ENCODE measurements around the gene ORMDL2. TPM values are rescaled to one million over a fixed set of nuclear protein-coding genes. Genes with fewer than 3 reads are reported as not detected.
A peak's percentile ranks its signal among the peaks of the same experiment; 100 is the strongest.
"Not testable (repeated sequence)": the region's sequence is repeated elsewhere in the genome, so short reads cannot be mapped to it uniquely, and the experiment has no call there.

ORMDL2 gene
- total RNA-seq, 2 experiments from 2014 or later: 56.3 to 60.2 TPM

DNA sequence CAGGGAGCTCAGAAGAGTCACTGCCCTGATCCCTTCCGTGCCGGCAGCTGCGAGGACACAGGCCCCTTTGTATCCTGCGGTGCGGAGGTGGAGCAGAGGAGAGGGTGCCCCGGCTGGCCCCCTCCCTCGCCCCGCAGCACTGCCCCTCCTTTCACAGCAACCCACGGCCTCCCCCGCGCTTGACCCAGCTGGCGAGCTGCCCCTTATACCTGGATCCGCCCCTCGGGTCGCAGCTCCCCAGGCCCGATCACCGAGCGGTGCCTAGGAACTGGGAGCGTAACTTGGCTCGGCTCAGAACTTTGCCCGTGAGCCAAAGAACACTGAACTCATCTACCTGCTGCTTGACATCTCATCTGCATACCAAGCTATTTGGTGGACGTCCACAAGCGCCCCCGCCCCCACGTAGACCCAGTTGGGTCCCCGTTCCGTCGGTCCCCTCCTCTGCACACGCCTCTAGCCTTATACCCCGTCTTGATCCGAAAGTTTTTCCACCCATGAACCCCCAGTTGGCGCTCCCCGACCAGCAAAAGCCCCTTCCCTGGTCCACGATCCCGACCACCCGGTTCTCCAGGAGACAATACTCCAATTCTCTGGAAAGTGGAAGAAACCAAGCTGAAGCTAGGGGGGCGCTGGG lies 12.2 kb downstream of the ORMDL2 start:
- peak overlapping the region; percentile 99 for H3K4me3 Mint-ChIP-seq
- H3K27me3 Mint-ChIP-seq: no peaks in the 10 kb centered on the region
- H3K36me3 Mint-ChIP-seq (ENCODE audit: low read depth): peaks cover 23% of the 10 kb centered on the region
- CTCF ChIA-PET: interaction anchor here (0.6 to 2.8 kb wide), 16 partner anchors 10 to 274 kb away, joined by 3 to 36 read pairs (median 4); partner anchors contain the start of genes ORMDL2, PA2G4, PYM1 and SARNP
- no peaks in the 10 kb centered on the region for H3K9me3 Mint-ChIP-seq
- H3K4me1 Mint-ChIP-seq: peaks cover 54% of the 10 kb centered on the region
- POLR2A ChIA-PET: interaction anchor here (0.6 to 6.1 kb wide), 21 partner anchors 9 to 469 kb away, joined by 3 to 105 read pairs (median 4); partner anchors contain the start of genes CS, ORMDL2, PA2G4 and PYM1
- peak overlapping the region; percentile 94 for H3K27ac Mint-ChIP-seq
- DNase-seq: peak; percentile 50

DNA sequence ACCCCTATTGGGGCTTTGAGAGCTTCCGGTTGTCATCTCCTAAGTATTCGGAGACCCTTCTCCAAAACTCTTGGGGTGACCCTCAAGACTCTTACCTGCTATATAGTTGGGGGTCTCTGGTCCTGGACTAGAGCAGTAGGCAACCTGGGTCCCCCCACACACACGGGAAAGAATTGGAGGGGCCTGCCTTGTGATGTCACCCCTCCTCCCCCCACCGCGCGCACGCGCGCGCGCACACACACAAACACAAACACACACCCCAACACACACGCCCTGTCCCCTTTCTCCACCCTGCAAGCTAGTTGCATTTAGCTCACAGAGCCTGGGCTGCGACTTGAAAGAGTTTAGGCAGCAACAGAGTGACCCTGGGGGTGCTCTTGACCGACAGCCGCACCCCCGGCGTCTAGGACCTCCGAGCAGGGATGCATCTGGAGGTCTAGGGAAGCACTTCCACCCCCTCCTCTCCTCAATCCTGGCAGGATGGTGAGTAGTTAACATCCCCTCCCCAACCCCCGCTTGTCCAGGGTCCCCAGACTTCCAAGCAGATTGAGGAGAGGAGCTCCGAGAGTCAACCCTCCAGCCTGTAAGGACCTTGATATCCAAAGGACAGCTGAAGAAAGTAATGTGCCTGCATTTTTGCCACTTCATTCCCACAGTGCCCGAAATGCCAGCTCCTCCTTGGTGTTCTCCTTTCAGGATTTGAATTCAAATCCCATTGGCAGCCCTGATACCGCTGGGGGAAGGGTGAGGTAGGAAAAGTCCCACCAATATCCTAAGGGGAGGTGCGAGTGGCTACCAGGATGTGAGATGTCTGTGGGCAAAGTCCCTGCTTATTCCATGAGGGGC lies 13.0 kb downstream of the ORMDL2 start:
- no peaks in the 10 kb centered on the region for H3K9me3 Mint-ChIP-seq
- H3K4me1 Mint-ChIP-seq: peaks cover 49% of the 10 kb centered on the region
- peaks cover 21% of the 10 kb centered on the region for H3K36me3 Mint-ChIP-seq (ENCODE audit: low read depth)
- peak; percentile 58 for DNase-seq
- H3K27me3 Mint-ChIP-seq: no peaks in the 10 kb centered on the region
- peak overlapping the region; percentile 94 for H3K27ac Mint-ChIP-seq
- peak overlapping the region; percentile 99 for H3K4me3 Mint-ChIP-seq
- ChIA-PET POLR2A (interaction anchor here (1.1 to 6.1 kb wide), 13 partner anchors 9 to 469 kb away, joined by 3 to 105 read pairs (median 8); partner anchors contain the start of genes CS, ORMDL2, PA2G4 and PYM1), CTCF (interaction anchor here (1.0 to 2.8 kb wide), 7 partner anchors 13 to 273 kb away, joined by 3 to 36 read pairs (median 7); partner anchors contain the start of genes ORMDL2, PA2G4, PYM1 and SARNP)

DNA sequence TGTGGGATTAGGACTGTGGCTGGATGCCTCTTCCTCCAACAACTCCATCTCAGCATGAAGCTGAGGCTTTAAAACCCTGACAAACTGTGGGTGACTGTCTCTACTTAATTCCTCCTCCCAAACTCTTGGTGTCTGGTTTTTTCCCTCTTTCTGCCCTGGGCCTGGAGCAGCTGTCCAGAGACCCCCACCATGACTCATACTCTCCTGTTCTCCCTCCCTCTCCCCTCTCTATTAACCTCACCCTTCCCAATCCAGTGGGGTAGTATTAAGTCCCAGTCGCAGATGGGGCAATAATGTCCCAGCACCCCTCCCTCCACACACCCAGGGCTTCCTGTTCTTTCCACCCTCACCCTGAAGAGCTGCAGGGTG lies 13.6 kb downstream of the ORMDL2 start:
- H3K36me3 Mint-ChIP-seq (ENCODE audit: low read depth): peaks cover 16% of the 10 kb centered on the region
- H3K4me1 Mint-ChIP-seq: peaks cover 44% of the 10 kb centered on the region
- H3K4me3 Mint-ChIP-seq: peak overlapping the region; percentile 99
- DNase-seq: no peak
- H3K9me3 Mint-ChIP-seq: no peaks in the 10 kb centered on the region
- ChIA-PET CTCF (interaction anchor here (1.5 kb wide), 1 partner anchor 91 kb away, joined by 3 read pairs; no protein-coding TSS in a partner anchor), POLR2A (interaction anchor here (2.2 to 6.1 kb wide), 5 partner anchors 13 to 109 kb away, joined by 12 to 105 read pairs (median 13); partner anchors contain the start of genes ORMDL2, PYM1 and SARNP)
- no peak overlapping the region for H3K27ac Mint-ChIP-seq
- no peaks in the 10 kb centered on the region for H3K27me3 Mint-ChIP-seq

DNA sequence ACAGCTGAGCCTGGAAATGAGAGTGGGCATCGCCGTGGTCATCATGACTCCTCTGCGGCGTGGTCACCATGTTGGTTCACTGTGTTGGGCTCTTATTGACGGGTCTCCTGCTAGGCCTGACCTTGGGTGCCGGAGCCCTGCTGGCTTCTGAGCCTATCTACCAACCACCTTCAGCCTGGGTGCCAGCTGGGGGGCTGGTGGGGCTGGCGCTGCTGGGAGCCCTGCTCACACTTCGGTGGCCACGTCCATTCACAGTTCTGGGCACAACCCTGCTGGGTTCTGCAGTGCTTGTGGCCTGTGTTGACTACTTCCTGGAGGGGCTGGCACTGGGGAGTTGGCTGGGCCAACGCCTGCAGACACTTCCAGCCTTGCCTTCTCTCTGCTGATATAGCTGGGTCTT lies 15.2 kb downstream of the ORMDL2 start:
- Mint-ChIP-seq H3K36me3 (ENCODE audit: low read depth) (peaks cover 5% of the 10 kb centered on the region), H3K4me1 (peaks cover 29% of the 10 kb centered on the region), H3K4me3 (no peak overlapping the region), H3K9me3 (no peaks in the 10 kb centered on the region), H3K27me3 (no peaks in the 10 kb centered on the region), H3K27ac (no peak overlapping the region)
- no peak for DNase-seq
- ChIA-PET POLR2A (interaction anchor here (6.1 kb wide), 1 partner anchor 14 kb away, joined by 105 read pairs; the partner anchor contains the start of genes ORMDL2 and SARNP), CTCF (no interaction called here)

DNA sequence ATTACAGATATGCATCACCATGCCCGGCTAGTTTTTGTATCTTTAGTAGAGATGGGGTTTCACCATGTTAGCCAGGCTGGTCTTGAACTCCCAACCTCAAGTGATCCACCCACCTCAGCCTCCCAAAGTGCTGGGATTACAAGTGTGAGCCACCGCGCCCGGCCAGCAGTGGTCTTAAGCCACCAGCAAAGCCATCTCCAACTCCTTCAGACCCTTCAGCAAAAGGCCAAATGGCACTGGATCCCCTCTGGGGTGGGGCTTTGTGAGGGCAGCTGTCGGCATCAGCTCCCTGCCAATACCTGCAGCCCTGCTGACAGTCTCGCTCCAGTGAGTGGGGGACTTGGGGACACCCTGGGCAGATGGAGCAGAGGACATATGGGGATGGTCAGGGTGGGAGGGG lies 16.6 kb downstream of the ORMDL2 start:
- CTCF ChIA-PET: interaction anchor here (2.2 kb wide), 1 partner anchor 17 kb away, joined by 5 read pairs; the partner anchor contains the start of genes ORMDL2 and SARNP
- POLR2A ChIA-PET: interaction anchor here (1.0 to 6.1 kb wide), 2 partner anchors 13 to 16 kb away, joined by 3 to 105 read pairs; partner anchors contain the start of genes ORMDL2 and SARNP
- H3K27me3 Mint-ChIP-seq; H3K36me3 Mint-ChIP-seq (ENCODE audit: low read depth); H3K4me3 Mint-ChIP-seq; H3K9me3 Mint-ChIP-seq; DNase-seq; H3K27ac Mint-ChIP-seq: not testable (repeated sequence)
- H3K4me1 Mint-ChIP-seq: peaks cover 21% of the 10 kb centered on the region

DNA sequence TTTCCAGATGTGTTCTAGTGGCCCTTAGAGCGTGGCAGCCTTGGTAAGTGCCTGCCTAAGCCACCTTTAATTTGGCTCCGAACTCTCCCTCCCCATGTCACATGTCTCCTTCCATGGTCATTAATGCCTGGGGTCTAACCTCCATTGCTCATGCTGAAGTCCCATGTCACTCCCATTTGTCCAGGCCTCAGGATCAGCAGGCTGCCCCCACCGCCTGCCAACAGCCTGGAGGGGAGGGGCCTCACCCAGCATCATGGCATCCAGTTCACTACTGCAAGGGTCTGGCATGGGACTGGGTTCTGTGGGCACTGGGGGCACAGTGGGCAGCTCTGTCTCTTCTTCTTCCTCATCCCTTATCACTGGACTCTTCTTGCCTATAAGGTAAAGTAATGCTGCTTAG lies 20.5 kb downstream of the ORMDL2 start:
- POLR2A ChIA-PET: no interaction called here

DNA sequence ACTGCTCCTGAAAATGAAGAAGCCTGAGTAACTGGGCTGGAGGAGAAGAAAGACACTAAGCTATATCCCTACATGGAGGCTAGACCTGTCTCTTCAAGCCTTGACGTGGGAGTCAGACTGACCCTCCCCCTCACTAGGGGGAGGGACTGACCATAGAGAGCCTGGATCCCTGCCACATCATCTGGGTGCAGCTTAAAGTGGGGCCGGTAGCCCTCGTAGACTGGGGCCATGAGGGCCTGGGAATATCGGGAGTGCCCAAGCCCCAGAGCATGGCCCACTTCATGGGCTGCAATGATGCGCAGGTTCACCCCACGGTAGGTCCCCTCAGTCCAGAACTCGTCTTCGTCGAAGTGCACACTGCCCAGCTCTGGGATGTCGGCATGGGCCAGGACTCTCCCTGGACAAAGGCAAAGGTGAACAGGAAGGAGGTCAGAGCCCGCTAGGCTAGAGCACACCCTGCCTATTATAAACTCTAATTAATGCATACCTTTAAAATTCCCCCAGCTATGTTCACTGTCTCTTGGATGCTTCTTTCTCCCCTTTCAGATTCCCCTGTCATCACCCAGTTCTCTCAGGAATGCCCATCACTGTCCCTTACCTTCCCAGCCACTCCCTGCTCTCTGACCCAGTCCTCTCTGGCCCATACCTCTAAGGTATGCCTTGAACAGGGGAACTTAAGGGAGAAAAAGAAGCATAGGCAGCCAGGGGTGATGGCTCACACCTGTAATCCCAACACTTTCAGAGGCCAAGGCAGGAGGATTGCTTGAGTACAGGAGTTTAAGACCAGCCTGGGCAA lies 21.7 kb downstream of the ORMDL2 start:
- ChIA-PET POLR2A (interaction anchor here (1.0 kb wide), 1 partner anchor 9 kb away, joined by 4 read pairs; no protein-coding TSS in a partner anchor), CTCF (interaction anchor here (0.7 kb wide), 1 partner anchor 115 kb away, joined by 3 read pairs; no protein-coding TSS in a partner anchor)
- Mint-ChIP-seq H3K27me3 (peaks cover 3% of the 10 kb centered on the region), H3K4me1 (no peaks in the 10 kb centered on the region), H3K36me3 (ENCODE audit: low read depth) (no peaks in the 10 kb centered on the region), H3K9me3 (no peaks in the 10 kb centered on the region), H3K27ac (no peak overlapping the region), H3K4me3 (no peak overlapping the region)
- DNase-seq: no peak

More for the DNA sequence above, 20.5 kb downstream of the ORMDL2 start:
- no peaks in the 10 kb centered on the region for H3K9me3 Mint-ChIP-seq
- no peak for DNase-seq
- no peaks in the 10 kb centered on the region for H3K4me1 Mint-ChIP-seq
- peaks cover 3% of the 10 kb centered on the region for H3K27me3 Mint-ChIP-seq
- H3K4me3 Mint-ChIP-seq: no peak overlapping the region
- CTCF ChIA-PET: interaction anchor here (0.7 kb wide), 1 partner anchor 41 kb away, joined by 4 read pairs; no protein-coding TSS in a partner anchor
- H3K27ac Mint-ChIP-seq: no peak overlapping the region
- no peaks in the 10 kb centered on the region for H3K36me3 Mint-ChIP-seq (ENCODE audit: low read depth)

DNA sequence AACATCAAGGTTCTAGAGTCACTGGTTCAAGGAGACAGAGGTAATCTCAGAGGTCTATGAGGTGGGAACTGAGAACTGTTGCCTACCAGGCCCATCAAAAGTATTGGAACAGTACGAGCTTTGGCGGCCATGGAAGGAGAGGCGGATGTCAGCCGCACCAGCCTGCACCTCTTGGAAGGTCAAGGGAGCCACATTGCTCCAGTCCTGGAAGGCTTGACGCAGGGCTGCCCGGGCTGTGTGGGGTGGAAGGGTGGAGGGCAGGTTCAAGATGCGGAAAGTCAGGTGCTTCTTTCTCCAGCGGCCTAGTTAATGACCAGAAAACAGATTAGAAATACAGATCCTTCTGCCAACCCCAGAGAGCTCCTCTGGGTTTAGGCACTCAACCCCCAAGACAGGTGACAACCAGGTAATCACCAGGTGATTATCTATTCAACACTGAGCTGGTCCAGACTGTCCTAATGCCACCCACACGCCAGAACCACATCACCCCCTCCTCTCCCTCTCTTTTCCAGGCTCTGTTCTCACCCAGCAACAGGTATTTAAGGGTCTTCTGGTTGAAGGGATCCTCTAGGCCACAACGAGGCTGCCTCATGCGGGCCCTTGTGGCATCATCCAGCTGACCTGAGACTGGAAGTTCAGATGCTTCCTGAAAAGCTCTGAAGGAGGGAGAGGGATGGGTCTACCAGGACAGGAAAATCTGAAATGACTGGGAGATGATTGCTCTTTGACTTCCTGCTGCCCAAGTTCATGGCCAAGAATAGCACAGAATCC lies 22.9 kb downstream of the ORMDL2 start:
- no peak for DNase-seq
- Mint-ChIP-seq H3K36me3 (ENCODE audit: low read depth) (no peaks in the 10 kb centered on the region), H3K27me3 (peaks cover 3% of the 10 kb centered on the region), H3K4me3 (no peak overlapping the region), H3K9me3 (no peaks in the 10 kb centered on the region), H3K27ac (no peak overlapping the region), H3K4me1 (no peaks in the 10 kb centered on the region)
- CTCF ChIA-PET: no interaction called here
- POLR2A ChIA-PET: no interaction called here

DNA sequence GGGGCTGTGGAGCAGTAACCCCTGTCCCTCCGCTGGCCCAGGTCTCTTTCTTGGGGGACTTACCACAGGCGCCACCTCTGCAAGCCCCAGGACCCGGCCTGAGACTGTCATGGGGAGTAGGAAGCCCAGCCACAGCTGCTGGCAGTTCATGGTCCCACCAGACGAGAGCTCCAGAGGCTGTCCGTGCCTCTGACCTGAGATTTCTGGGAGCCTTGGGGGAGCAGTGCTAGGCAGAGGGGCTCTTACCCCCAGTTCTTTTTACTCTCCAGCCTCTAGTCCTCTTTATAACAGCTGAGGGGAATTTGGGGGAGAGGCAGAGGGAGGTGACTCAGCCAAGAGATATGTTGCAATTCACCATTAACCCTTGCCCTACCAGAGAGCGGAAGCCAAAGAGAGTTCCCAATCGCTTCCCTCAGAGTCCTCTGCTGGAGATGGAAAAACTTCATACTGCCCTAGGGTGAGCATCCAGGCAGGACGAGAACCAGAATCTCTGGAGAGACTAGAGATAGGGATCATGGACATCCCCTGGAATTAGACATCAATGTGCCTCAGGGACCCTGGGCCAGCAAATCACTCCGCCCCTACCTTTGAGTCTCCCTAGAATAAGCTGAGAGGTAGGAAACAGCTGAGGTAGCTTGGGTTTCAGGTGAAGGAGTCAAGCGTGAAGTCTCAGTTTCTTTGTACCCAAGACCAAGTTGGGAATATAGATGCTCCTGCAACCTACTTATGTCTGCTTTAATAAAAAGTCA lies 25.0 kb downstream of the ORMDL2 start, which contains the start of gene MMP19:
MMP19 (minus strand) TSS at position 256 of the 749 bp plus-strand sequence; CDS start at position 150, 106 bp downstream.
- H3K4me1 Mint-ChIP-seq: peaks cover 10% of the 10 kb centered on the region
- H3K36me3 Mint-ChIP-seq (ENCODE audit: low read depth): no peaks in the 10 kb centered on the region
- H3K27ac Mint-ChIP-seq: no peak within 1 kb of the TSS
- DNase-seq: no peak
- H3K4me3 Mint-ChIP-seq: no peak within 1 kb of the TSS
- CTCF ChIA-PET: no interaction called here
- no peaks in the 10 kb centered on the region for H3K9me3 Mint-ChIP-seq
- H3K27me3 Mint-ChIP-seq: peaks cover 6% of the 10 kb centered on the region
- POLR2A ChIA-PET: no interaction called here

DNA sequence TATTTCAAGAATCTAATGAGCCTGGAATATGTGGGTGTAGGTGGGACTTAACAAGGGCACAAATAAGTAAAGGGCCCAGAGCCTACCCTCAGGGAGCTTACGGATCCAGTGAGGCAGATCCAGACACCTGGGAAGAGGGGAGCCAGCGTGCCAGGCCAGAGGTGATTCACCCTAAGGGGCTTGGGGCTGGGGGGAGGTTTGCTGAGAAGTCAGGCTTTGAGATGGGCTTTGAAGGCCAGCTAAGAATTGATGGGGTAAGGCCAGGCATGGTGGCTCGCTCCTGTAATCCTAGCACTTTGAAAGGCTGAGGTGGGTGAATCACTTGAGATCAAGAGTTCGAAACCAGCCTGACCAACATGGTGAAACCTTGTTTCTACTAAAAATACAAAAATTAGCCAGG lies 25.6 kb downstream of the ORMDL2 start:
- Mint-ChIP-seq H3K27me3 (peaks cover 6% of the 10 kb centered on the region), H3K36me3 (ENCODE audit: low read depth) (no peaks in the 10 kb centered on the region), H3K27ac (no peak overlapping the region), H3K4me3 (no peak overlapping the region), H3K9me3 (no peaks in the 10 kb centered on the region), H3K4me1 (peaks cover 11% of the 10 kb centered on the region)
- no peak for DNase-seq
- ChIA-PET CTCF (no interaction called here), POLR2A (no interaction called here)

DNA sequence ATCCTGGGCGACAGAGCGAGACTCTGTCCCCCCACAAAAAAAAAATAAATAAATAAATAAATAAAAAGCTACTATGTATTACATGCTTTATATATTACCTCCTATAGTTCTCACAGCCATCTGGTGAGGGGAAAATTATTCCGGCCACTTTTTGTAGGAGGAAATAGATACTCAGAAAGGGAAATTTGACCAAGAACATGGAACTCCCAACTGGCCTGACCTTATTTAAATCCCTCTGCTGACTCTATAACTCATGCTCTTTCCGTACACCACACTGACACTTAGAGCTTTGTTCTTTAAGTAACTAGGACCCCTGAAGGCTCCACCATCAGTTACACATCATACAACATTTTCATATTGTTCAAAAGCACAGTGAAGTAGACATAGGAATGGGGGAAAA lies 27.1 kb downstream of the ORMDL2 start:
- no peak overlapping the region for H3K27ac Mint-ChIP-seq
- ChIA-PET POLR2A (interaction anchor here (1.0 kb wide), 1 partner anchor 29 kb away, joined by 3 read pairs; no protein-coding TSS in a partner anchor), CTCF (interaction anchor here (0.5 kb wide), 1 partner anchor 124 kb away, joined by 3 read pairs; no protein-coding TSS in a partner anchor)
- peaks cover 6% of the 10 kb centered on the region for H3K27me3 Mint-ChIP-seq
- H3K9me3 Mint-ChIP-seq: no peaks in the 10 kb centered on the region
- peaks cover 14% of the 10 kb centered on the region for H3K4me1 Mint-ChIP-seq
- H3K4me3 Mint-ChIP-seq: no peak overlapping the region
- DNase-seq: no peak
- no peaks in the 10 kb centered on the region for H3K36me3 Mint-ChIP-seq (ENCODE audit: low read depth)
